ENCODE results near the gene ANKMY1. TPM values are rescaled to one million over a fixed set of nuclear protein-coding genes. Genes with fewer than 3 reads are reported as not detected.

ANKMY1 gene
- total RNA-seq, 1 donor from 2014 or later = 13.0 TPM

DNA sequence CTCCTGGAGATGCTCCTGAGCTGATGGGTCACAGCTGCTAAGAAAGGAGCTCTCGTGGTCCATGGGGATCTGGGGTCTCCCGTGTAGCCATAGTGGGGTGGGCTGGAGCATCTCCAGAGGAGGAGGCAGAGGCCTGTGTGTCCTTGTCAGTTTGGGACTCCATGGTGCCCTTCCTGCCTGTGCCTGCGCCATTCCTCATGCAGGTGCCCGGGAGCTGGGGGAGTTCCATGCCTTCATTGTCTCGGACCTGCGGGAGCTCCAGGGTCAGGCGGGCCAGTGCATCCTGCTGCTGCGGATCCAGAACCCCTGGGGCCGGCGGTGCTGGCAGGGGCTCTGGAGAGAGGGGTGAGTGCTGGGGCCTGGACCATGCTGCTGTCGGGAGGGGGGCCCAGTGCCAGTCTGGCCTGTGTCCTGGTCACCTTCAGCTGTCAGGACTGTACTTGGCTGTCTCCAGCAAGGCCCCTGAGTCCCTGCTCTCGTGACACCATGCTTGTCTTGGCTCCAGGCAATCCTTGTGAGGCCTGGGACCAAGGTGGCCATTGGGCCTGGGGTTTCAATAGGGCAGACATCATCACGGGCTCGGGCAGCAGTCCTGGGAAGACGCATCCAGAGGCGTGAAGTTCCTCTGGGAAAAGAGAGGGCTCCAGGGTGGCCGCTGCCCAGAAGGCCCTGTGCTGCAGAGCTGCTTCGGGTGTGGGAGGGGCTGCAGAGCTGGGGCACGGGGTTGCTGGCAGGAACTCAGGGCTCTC lies 36.1 kb upstream of the ANKMY1 start:
- peaks cover 2% of the 10 kb centered on the region for H3K4me1 Mint-ChIP-seq
- no peaks in the 10 kb centered on the region for H3K36me3 Mint-ChIP-seq (ENCODE audit: low read depth)
- H3K9me3 Mint-ChIP-seq = no peaks in the 10 kb centered on the region
- no peaks in the 10 kb centered on the region for H3K27me3 Mint-ChIP-seq (ENCODE audit: low read depth)
- no peak overlapping the region for H3K27ac Mint-ChIP-seq (ENCODE audit: unreplicated experiment)
- no peak for DNase-seq (ENCODE audit: low read depth, low spot score)
- H3K4me3 Mint-ChIP-seq = no peak overlapping the region
- TF ChIP-seq, protein P1, sequence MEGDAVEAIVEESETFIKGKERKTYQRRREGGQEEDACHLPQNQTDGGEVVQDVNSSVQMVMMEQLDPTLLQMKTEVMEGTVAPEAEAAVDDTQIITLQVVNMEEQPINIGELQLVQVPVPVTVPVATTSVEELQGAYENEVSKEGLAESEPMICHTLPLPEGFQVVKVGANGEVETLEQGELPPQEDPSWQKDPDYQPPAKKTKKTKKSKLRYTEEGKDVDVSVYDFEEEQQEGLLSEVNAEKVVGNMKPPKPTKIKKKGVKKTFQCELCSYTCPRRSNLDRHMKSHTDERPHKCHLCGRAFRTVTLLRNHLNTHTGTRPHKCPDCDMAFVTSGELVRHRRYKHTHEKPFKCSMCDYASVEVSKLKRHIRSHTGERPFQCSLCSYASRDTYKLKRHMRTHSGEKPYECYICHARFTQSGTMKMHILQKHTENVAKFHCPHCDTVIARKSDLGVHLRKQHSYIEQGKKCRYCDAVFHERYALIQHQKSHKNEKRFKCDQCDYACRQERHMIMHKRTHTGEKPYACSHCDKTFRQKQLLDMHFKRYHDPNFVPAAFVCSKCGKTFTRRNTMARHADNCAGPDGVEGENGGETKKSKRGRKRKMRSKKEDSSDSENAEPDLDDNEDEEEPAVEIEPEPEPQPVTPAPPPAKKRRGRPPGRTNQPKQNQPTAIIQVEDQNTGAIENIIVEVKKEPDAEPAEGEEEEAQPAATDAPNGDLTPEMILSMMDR (conservative IDR thresholded peaks at IDR 0.05) = no peak

- no peaks in the 10 kb centered on the region for H3K27me3 Mint-ChIP-seq (ENCODE audit: low read depth)
- peak overlapping the region; percentile 61 for H3K4me3 Mint-ChIP-seq
- peaks cover 9% of the 10 kb centered on the region for H3K4me1 Mint-ChIP-seq
- H3K36me3 Mint-ChIP-seq (ENCODE audit: low read depth) = no peaks in the 10 kb centered on the region
- H3K27ac Mint-ChIP-seq (ENCODE audit: unreplicated experiment) = no peak overlapping the region
- no peak for DNase-seq (ENCODE audit: low read depth, low spot score)
- H3K9me3 Mint-ChIP-seq = no peaks in the 10 kb centered on the region
- TF ChIP-seq, protein P1 (conservative IDR thresholded peaks at IDR 0.05) = no peak
Measured at GRCh38 chr2:240593026-240593702, 35.4 kb upstream of the ANKMY1 start.

GRCh38 chr2:240591784-240592183 lies 34.0 kb upstream of the ANKMY1 start:
- H3K4me1 Mint-ChIP-seq = peaks cover 20% of the 10 kb centered on the region
- no peak overlapping the region for H3K4me3 Mint-ChIP-seq
- TF ChIP-seq, protein P1 (conservative IDR thresholded peaks at IDR 0.05) = no peak
- no peaks in the 10 kb centered on the region for H3K36me3 Mint-ChIP-seq (ENCODE audit: low read depth)
- DNase-seq (ENCODE audit: low read depth, low spot score) = no peak
- no peaks in the 10 kb centered on the region for H3K9me3 Mint-ChIP-seq
- H3K27me3 Mint-ChIP-seq (ENCODE audit: low read depth) = no peaks in the 10 kb centered on the region
- H3K27ac Mint-ChIP-seq (ENCODE audit: unreplicated experiment) = peak overlapping the region; percentile 35

GRCh38 chr2:240591226-240591625 lies 33.4 kb upstream of the ANKMY1 start:
- Mint-ChIP-seq H3K27me3 (ENCODE audit: low read depth) (no peaks in the 10 kb centered on the region), H3K27ac (ENCODE audit: unreplicated experiment) (no peak overlapping the region), H3K9me3 (no peaks in the 10 kb centered on the region), H3K4me3 (no peak overlapping the region), H3K36me3 (ENCODE audit: low read depth) (no peaks in the 10 kb centered on the region), H3K4me1 (peaks cover 20% of the 10 kb centered on the region)
- TF ChIP-seq, protein P1 (conservative IDR thresholded peaks at IDR 0.05) = no peak
- no peak for DNase-seq (ENCODE audit: low read depth, low spot score)

DNA sequence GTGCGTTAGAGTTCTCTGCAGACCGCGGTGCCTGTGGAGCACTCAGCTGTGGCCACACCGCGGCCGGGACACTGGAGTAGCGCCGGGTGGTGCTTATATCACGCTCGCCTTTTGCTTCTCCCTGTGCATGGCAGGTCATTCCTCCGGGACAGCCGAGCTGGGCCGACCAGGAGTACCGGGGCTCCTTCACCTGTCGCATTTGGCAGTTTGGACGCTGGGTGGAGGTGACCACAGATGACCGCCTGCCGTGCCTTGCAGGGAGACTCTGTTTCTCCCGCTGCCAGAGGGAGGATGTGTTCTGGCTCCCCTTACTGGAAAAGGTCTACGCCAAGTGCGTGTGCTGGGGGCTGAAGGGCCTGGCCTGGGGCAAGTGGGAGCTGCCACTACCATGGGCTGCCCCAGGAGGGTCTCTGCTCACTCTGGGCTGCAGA lies 32.9 kb upstream of the ANKMY1 start:
- H3K27ac Mint-ChIP-seq (ENCODE audit: unreplicated experiment) = no peak overlapping the region
- peak overlapping the region; percentile 56 for H3K4me3 Mint-ChIP-seq

More for the DNA sequence above, 32.9 kb upstream of the ANKMY1 start:
- H3K9me3 Mint-ChIP-seq = no peaks in the 10 kb centered on the region
- H3K36me3 Mint-ChIP-seq (ENCODE audit: low read depth) = no peaks in the 10 kb centered on the region
- TF ChIP-seq, protein P1 (conservative IDR thresholded peaks at IDR 0.05) = no peak
- H3K4me1 Mint-ChIP-seq = peaks cover 23% of the 10 kb centered on the region
- DNase-seq (ENCODE audit: low read depth, low spot score) = no peak
- no peaks in the 10 kb centered on the region for H3K27me3 Mint-ChIP-seq (ENCODE audit: low read depth)

All from neural crest cell (in vitro differentiated cells).